MM.1S (cell line): ENCODE results near the gene CEP57.

Experiments
- DNase-seq: peaks from one replicate; pipeline ENCODE4 v3.0.0-alpha.2; 2015
- H2AFZ ChIP-seq: fragments of 300-600 bp; sonication (generic); 2 replicates; pipeline ENCODE4 v1.6.0; 2016; ENCODE audit warnings: antibody characterized with exemption, low read length
- H3F3A ChIP-seq: fragments of 300-600 bp; sonication (generic); 2 replicates; pipeline ENCODE4 v1.6.1; 2016; ENCODE audit warnings: mild to moderate bottlenecking, antibody characterized with exemption, low read length, moderate library complexity, mixed read lengths; ENCODE audit not compliant: insufficient read depth
- H3K27ac ChIP-seq: fragments of 300-600 bp; sonication (generic); 2 replicates; pipeline ENCODE4 v1.5.1; 2016; ENCODE audit warnings: mild to moderate bottlenecking, low read length
- H3K27me3 ChIP-seq: fragments of 300-600 bp; sonication (generic); replicated peaks from 2 replicates; pipeline ENCODE4 v1.6.0; 2016; ENCODE audit warnings: low read length; ENCODE audit not compliant: insufficient read depth
- H3K36me3 ChIP-seq: fragments of 300-600 bp; sonication (generic); replicated peaks from 2 replicates; pipeline ENCODE4 v1.6.1; 2016; ENCODE audit warnings: mild to moderate bottlenecking, low read length, mixed read lengths; ENCODE audit not compliant: insufficient read depth
- H3K4me1 ChIP-seq: fragments of 300-600 bp; sonication (generic); 2 replicates; pipeline ENCODE4 v1.6.1; 2016; ENCODE audit warnings: low read length, mixed read lengths
- H3K4me2 ChIP-seq: fragments of 300-600 bp; sonication (generic); 2 replicates; pipeline ENCODE4 v1.6.0; 2016; ENCODE audit warnings: low read depth, low read length
- H3K4me3 ChIP-seq: fragments of 300-600 bp; sonication (generic); 2 replicates; pipeline ENCODE4 v1.5.1; 2016; ENCODE audit warnings: low read length, mixed read lengths
- H3K79me2 ChIP-seq: fragments of 300-600 bp; sonication (generic); 2 replicates; pipeline ENCODE4 v1.6.1; 2016; ENCODE audit warnings: mixed run types, low read length, mixed read lengths
- H3K9ac ChIP-seq: fragments of 300-600 bp; sonication (generic); 2 replicates; pipeline ENCODE4 v1.6.1; 2016; ENCODE audit warnings: low read length, mixed read lengths
- H3K9me2 ChIP-seq: fragments of 300-600 bp; sonication (generic); replicated peaks from 2 replicates; pipeline ENCODE4 v1.6.1; 2016; ENCODE audit warnings: mild to moderate bottlenecking, low read length, mixed read lengths; ENCODE audit not compliant: insufficient read depth
- H3K9me3 ChIP-seq: fragments of 300-600 bp; sonication (generic); replicated peaks from 2 replicates; pipeline ENCODE4 v1.6.1; 2016; ENCODE audit warnings: mild to moderate bottlenecking, low read length, mixed read lengths; ENCODE audit not compliant: insufficient read depth
- H4K20me1 ChIP-seq: fragments of 300-600 bp; sonication (generic); 2 replicates; pipeline ENCODE4 v1.6.1; 2016; ENCODE audit warnings: mild to moderate bottlenecking, low read length, moderate library complexity, mixed read lengths; ENCODE audit not compliant: insufficient read depth
- CTCF ChIP-seq: fragments of 300-600 bp; sonication (generic); IDR thresholded peaks from 2 replicates; pipeline ENCODE4 v1.5.1; 2016; ENCODE audit warnings: antibody characterized with exemption, low read length, mixed read lengths
- EZH2 ChIP-seq: fragments of 300-600 bp; sonication (generic); optimal IDR thresholded peaks from 2 replicates; pipeline ENCODE3; 2017; ENCODE audit warnings: low read depth, mild to moderate bottlenecking, antibody characterized with exemption, low read length, mixed read lengths
- EZH2phosphoT487 ChIP-seq: fragments of 300-600 bp; sonication (generic); IDR thresholded peaks from 2 replicates; pipeline ENCODE4 v1.6.1; 2018; ENCODE audit warnings: antibody characterized with exemption, low read length

Gene CEP57

GRCh38 chr11:95829580-95830259, 39.4 kb downstream of the CEP57 start:
- no peaks in the 10 kb centered on the region for H3K4me1 ChIP-seq
- H3K9me3 ChIP-seq: no peaks in the 10 kb centered on the region
- TF ChIP-seq CTCF: no peak
- no peak overlapping the region for H3K4me3 ChIP-seq
- no peak for DNase-seq
- peaks cover 5% of the 10 kb centered on the region; the same call in 1 of the 2 replicates for H3K36me3 ChIP-seq
- H3K9me2 ChIP-seq: no peaks in the 10 kb centered on the region
- no peak overlapping the region for H3K9ac ChIP-seq
- H3F3A ChIP-seq: no peaks in the 10 kb centered on the region
- H3K27me3 ChIP-seq: no peaks in the 10 kb centered on the region
- H2AFZ ChIP-seq: no peak overlapping the region
- no peak overlapping the region for H3K27ac ChIP-seq
- H3K4me2 ChIP-seq: no peak overlapping the region
- no peaks in the 10 kb centered on the region for H4K20me1 ChIP-seq
- no peaks in the 10 kb centered on the region for H3K79me2 ChIP-seq

GRCh38 chr11:95831198-95831883, 41.0 kb downstream of the CEP57 start:
- H3K27me3 ChIP-seq: no peaks in the 10 kb centered on the region
- no peaks in the 10 kb centered on the region for H3K9me3 ChIP-seq
- H4K20me1 ChIP-seq: no peaks in the 10 kb centered on the region
- H3K79me2 ChIP-seq: no peaks in the 10 kb centered on the region
- no peaks in the 10 kb centered on the region for H3K9me2 ChIP-seq
- H3K4me3 ChIP-seq: no peak overlapping the region
- no peak overlapping the region for H3K27ac ChIP-seq
- H3K9ac ChIP-seq: no peak overlapping the region
- H3K4me2 ChIP-seq: no peak overlapping the region
- peaks cover 5% of the 10 kb centered on the region; the same call in 1 of the 2 replicates for H3K36me3 ChIP-seq
- H3F3A ChIP-seq: no peaks in the 10 kb centered on the region
- no peak overlapping the region for H2AFZ ChIP-seq
- no peak for TF ChIP-seq EZH2phosphoT487
- no peak for TF ChIP-seq CTCF
- TF ChIP-seq EZH2: no peak
- no peak for DNase-seq
- H3K4me1 ChIP-seq: no peaks in the 10 kb centered on the region

- H3K4me3 ChIP-seq: no peak overlapping the region
- no peaks in the 10 kb centered on the region for H3K9me2 ChIP-seq
- TF ChIP-seq EZH2 (no peak), EZH2phosphoT487 (no peak), CTCF (no peak)
- peaks cover 5% of the 10 kb centered on the region; the same call in 1 of the 2 replicates for H3K36me3 ChIP-seq
- no peaks in the 10 kb centered on the region for H3K27me3 ChIP-seq
- H3K4me2 ChIP-seq: no peak overlapping the region
- H3K79me2 ChIP-seq: no peaks in the 10 kb centered on the region
- DNase-seq: no peak
- H4K20me1 ChIP-seq: no peaks in the 10 kb centered on the region
- H3K27ac ChIP-seq: no peak overlapping the region
- H3K4me1 ChIP-seq: no peaks in the 10 kb centered on the region
- no peaks in the 10 kb centered on the region for H3F3A ChIP-seq
- H3K9ac ChIP-seq: no peak overlapping the region
- no peaks in the 10 kb centered on the region for H3K9me3 ChIP-seq
- no peak overlapping the region for H2AFZ ChIP-seq
Observed at GRCh38 chr11:95832763-95833162, 42.5 kb downstream of the CEP57 start.
